ENCODE data around the gene PSEN1.

PSEN1 gene

GRCh38 chr14:73243341-73243740, 107.0 kb downstream of the PSEN1 start:
- no peak overlapping the region for H3K4me3 ChIP-seq (ENCODE audit: insufficient read depth, low read depth, low read length, poor library complexity, severe bottlenecking)
- H3K4me1 ChIP-seq (ENCODE audit: control insufficient read depth, insufficient read depth, low read length, poor library complexity, severe bottlenecking), result peaks cover 9% of the 10 kb centered on the region
- no peak overlapping the region for H3K27ac ChIP-seq (ENCODE audit: insufficient read depth, low read length, poor library complexity, severe bottlenecking)
- no peak for DNase-seq
- H3K9me3 ChIP-seq (ENCODE audit: control insufficient read depth, low read length), result no peaks in the 10 kb centered on the region
- H3K36me3 ChIP-seq (ENCODE audit: control insufficient read depth, insufficient read depth, low read length), result no peaks in the 10 kb centered on the region
- peaks cover 27% of the 10 kb centered on the region for H3K27me3 ChIP-seq (replicated peaks; ENCODE audit: control insufficient read depth, insufficient read depth, low read length, poor library complexity, severe bottlenecking)

- DNase-seq, result no peak
- H3K27me3 ChIP-seq (replicated peaks; ENCODE audit: control insufficient read depth, insufficient read depth, low read length, poor library complexity, severe bottlenecking), result peaks cover 25% of the 10 kb centered on the region
- H3K4me1 ChIP-seq (ENCODE audit: control insufficient read depth, insufficient read depth, low read length, poor library complexity, severe bottlenecking), result peaks cover 5% of the 10 kb centered on the region
- H3K4me3 ChIP-seq (ENCODE audit: insufficient read depth, low read depth, low read length, poor library complexity, severe bottlenecking), result no peak overlapping the region
- no peak overlapping the region for H3K27ac ChIP-seq (ENCODE audit: insufficient read depth, low read length, poor library complexity, severe bottlenecking)
- H3K36me3 ChIP-seq (ENCODE audit: control insufficient read depth, insufficient read depth, low read length), result no peaks in the 10 kb centered on the region
- no peaks in the 10 kb centered on the region for H3K9me3 ChIP-seq (ENCODE audit: control insufficient read depth, low read length)
Measured at GRCh38 chr14:73243748-73244147, 107.4 kb downstream of the PSEN1 start.

GRCh38 chr14:73244541-73245290, 108.4 kb downstream of the PSEN1 start:
- no peak for DNase-seq
- H3K27ac ChIP-seq (ENCODE audit: insufficient read depth, low read length, poor library complexity, severe bottlenecking), result no peak overlapping the region
- H3K4me1 ChIP-seq (ENCODE audit: control insufficient read depth, insufficient read depth, low read length, poor library complexity, severe bottlenecking), result peaks cover 5% of the 10 kb centered on the region
- H3K9me3 ChIP-seq (ENCODE audit: control insufficient read depth, low read length), result no peaks in the 10 kb centered on the region
- H3K36me3 ChIP-seq (ENCODE audit: control insufficient read depth, insufficient read depth, low read length), result no peaks in the 10 kb centered on the region
- peaks cover 25% of the 10 kb centered on the region for H3K27me3 ChIP-seq (replicated peaks; ENCODE audit: control insufficient read depth, insufficient read depth, low read length, poor library complexity, severe bottlenecking)
- no peak overlapping the region for H3K4me3 ChIP-seq (ENCODE audit: insufficient read depth, low read depth, low read length, poor library complexity, severe bottlenecking)

GRCh38 chr14:73245480-73246325, 109.4 kb downstream of the PSEN1 start:
- Histone ChIP-seq H3K9me3 (ENCODE audit: control insufficient read depth, low read length) (no peaks in the 10 kb centered on the region), H3K4me1 (ENCODE audit: control insufficient read depth, insufficient read depth, low read length, poor library complexity, severe bottlenecking) (peaks cover 5% of the 10 kb centered on the region), H3K36me3 (ENCODE audit: control insufficient read depth, insufficient read depth, low read length) (no peaks in the 10 kb centered on the region), H3K27ac (ENCODE audit: insufficient read depth, low read length, poor library complexity, severe bottlenecking) (no peak overlapping the region), H3K4me3 (ENCODE audit: insufficient read depth, low read depth, low read length, poor library complexity, severe bottlenecking) (peak overlapping the region; percentile 60), H3K27me3 (replicated peaks; ENCODE audit: control insufficient read depth, insufficient read depth, low read length, poor library complexity, severe bottlenecking) (peaks cover 21% of the 10 kb centered on the region)
- peak in 2 of 3 donors; percentile 6 to 10 for DNase-seq

DNA sequence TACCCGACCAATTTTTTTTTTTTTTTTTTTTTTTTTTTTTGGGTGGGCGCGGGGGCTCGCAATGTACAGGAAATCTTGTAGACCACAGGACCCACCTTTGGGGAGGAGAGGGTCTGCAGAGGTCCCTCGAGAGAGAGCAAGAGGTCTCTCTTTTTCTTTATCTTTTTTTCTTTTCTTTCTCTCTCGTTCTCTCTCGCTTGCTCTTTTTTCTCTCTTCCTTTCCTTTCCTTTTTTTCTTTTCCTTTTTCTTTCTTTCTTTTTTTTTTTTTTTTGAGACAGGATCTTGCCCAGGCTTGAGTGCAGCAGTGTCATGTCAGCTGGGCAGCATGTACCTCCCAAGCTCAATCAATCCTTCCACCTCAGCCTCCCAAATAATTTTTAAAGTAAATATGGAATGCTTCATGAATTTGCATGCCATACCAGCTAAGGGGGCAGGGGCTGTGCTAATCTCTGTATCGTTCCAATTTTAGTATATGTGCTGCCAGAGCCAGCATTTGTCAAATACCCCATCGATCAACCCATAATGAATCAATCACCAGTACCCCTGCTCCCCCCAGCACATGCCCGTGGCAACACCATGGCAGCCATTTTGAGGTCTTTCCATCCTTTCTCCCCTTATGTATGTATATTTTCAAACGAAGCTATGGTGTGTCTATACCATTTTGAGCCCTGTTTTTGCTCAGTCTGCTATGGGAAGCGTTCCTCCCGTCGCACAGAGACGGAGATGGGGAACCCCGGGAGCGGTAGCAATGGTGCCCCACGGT, 110.3 kb downstream of the PSEN1 start:
- DNase-seq, result no peak
- Histone ChIP-seq H3K4me1 (ENCODE audit: control insufficient read depth, insufficient read depth, low read length, poor library complexity, severe bottlenecking) (peaks cover 5% of the 10 kb centered on the region), H3K36me3 (ENCODE audit: control insufficient read depth, insufficient read depth, low read length) (no peaks in the 10 kb centered on the region), H3K27ac (ENCODE audit: insufficient read depth, low read length, poor library complexity, severe bottlenecking) (no peak overlapping the region), H3K4me3 (ENCODE audit: insufficient read depth, low read depth, low read length, poor library complexity, severe bottlenecking) (peak overlapping the region; percentile 60), H3K9me3 (ENCODE audit: control insufficient read depth, low read length) (no peaks in the 10 kb centered on the region), H3K27me3 (replicated peaks; ENCODE audit: control insufficient read depth, insufficient read depth, low read length, poor library complexity, severe bottlenecking) (peaks cover 12% of the 10 kb centered on the region)

DNA sequence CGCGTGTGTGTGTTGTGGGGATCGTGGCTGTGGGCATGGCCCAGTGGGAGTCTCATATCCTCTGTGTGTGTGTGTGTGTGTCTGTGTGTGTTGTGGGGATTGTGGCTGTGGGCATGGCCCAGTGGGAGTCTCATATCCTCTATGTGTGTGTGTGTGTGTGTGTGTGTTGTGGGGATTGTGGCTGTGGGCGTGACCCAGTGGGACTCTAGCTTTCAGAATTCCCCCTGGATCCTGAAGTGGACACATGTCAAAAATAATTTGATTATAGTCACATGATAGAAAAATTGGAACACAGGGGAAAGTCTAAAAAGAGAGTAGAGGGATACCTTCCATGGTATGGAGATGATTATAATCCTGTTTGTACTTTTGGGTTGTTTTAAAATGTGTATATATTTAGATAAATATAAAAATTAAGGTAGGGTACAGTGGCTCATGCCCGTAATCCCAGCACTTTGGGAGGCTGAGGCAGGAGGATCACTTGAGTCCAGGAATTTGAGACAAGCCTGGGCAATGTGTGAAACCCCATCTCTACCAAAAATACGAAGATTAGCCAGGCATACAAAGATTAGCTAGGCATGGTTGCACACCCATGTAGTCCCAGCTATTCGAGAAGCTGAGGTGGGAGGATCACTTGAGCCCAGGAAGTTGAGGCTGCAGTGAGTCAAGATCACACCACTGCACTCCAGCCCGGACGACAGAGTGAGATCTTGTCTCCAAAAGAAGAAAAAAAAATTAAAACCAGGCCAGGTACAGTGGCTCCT, 112.0 kb downstream of the PSEN1 start:
- H3K27ac ChIP-seq (ENCODE audit: insufficient read depth, low read length, poor library complexity, severe bottlenecking), result no peak overlapping the region
- H3K27me3 ChIP-seq (replicated peaks; ENCODE audit: control insufficient read depth, insufficient read depth, low read length, poor library complexity, severe bottlenecking), result peaks cover 10% of the 10 kb centered on the region
- no peak for DNase-seq
- no peaks in the 10 kb centered on the region for H3K9me3 ChIP-seq (ENCODE audit: control insufficient read depth, low read length)
- H3K4me1 ChIP-seq (ENCODE audit: control insufficient read depth, insufficient read depth, low read length, poor library complexity, severe bottlenecking), result peaks cover 5% of the 10 kb centered on the region
- H3K4me3 ChIP-seq (ENCODE audit: insufficient read depth, low read depth, low read length, poor library complexity, severe bottlenecking), result no peak overlapping the region
- no peaks in the 10 kb centered on the region for H3K36me3 ChIP-seq (ENCODE audit: control insufficient read depth, insufficient read depth, low read length)

DNA sequence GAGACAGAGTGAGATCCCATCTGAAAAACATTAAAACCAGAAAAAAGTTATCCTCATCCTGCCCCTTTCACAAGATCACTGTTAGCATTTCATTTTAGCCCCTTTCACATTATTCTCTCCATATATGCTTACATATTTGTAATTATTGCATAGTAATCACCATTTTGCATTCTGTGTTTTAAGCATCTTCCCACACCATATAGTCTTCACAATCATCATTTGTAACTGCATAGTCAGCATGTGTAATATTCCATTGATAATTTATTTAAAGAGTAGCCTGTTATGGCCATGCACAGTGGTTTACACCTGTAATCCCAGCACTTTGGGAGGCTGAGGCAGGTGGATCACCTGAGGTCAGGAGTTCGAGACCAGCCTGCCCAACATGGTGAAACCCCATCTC, 112.8 kb downstream of the PSEN1 start:
- Histone ChIP-seq H3K4me1 (ENCODE audit: control insufficient read depth, insufficient read depth, low read length, poor library complexity, severe bottlenecking) (peaks cover 5% of the 10 kb centered on the region), H3K4me3 (ENCODE audit: insufficient read depth, low read depth, low read length, poor library complexity, severe bottlenecking) (no peak overlapping the region), H3K9me3 (ENCODE audit: control insufficient read depth, low read length) (no peaks in the 10 kb centered on the region), H3K36me3 (ENCODE audit: control insufficient read depth, insufficient read depth, low read length) (no peaks in the 10 kb centered on the region), H3K27ac (ENCODE audit: insufficient read depth, low read length, poor library complexity, severe bottlenecking) (no peak overlapping the region), H3K27me3 (replicated peaks; ENCODE audit: control insufficient read depth, insufficient read depth, low read length, poor library complexity, severe bottlenecking) (peaks cover 10% of the 10 kb centered on the region)
- no peak for DNase-seq

- Histone ChIP-seq H3K9me3 (ENCODE audit: control insufficient read depth, low read length) (no peaks in the 10 kb centered on the region), H3K27ac (ENCODE audit: insufficient read depth, low read length, poor library complexity, severe bottlenecking) (no peak overlapping the region), H3K4me1 (ENCODE audit: control insufficient read depth, insufficient read depth, low read length, poor library complexity, severe bottlenecking) (peaks cover 5% of the 10 kb centered on the region), H3K4me3 (ENCODE audit: insufficient read depth, low read depth, low read length, poor library complexity, severe bottlenecking) (no peak overlapping the region), H3K36me3 (ENCODE audit: control insufficient read depth, insufficient read depth, low read length) (no peaks in the 10 kb centered on the region), H3K27me3 (replicated peaks; ENCODE audit: control insufficient read depth, insufficient read depth, low read length, poor library complexity, severe bottlenecking) (peaks cover 10% of the 10 kb centered on the region)
- DNase-seq, result no peak
Measured at GRCh38 chr14:73249564-73250316, 113.4 kb downstream of the PSEN1 start.

- H3K4me1 ChIP-seq (ENCODE audit: control insufficient read depth, insufficient read depth, low read length, poor library complexity, severe bottlenecking), result peaks cover 5% of the 10 kb centered on the region
- no peaks in the 10 kb centered on the region for H3K9me3 ChIP-seq (ENCODE audit: control insufficient read depth, low read length)
- H3K27me3 ChIP-seq (replicated peaks; ENCODE audit: control insufficient read depth, insufficient read depth, low read length, poor library complexity, severe bottlenecking), result peaks cover 6% of the 10 kb centered on the region
- H3K27ac ChIP-seq (ENCODE audit: insufficient read depth, low read length, poor library complexity, severe bottlenecking), result no peak overlapping the region
- no peak overlapping the region for H3K4me3 ChIP-seq (ENCODE audit: insufficient read depth, low read depth, low read length, poor library complexity, severe bottlenecking)
- H3K36me3 ChIP-seq (ENCODE audit: control insufficient read depth, insufficient read depth, low read length), result no peaks in the 10 kb centered on the region
- DNase-seq, result no peak
Measured at GRCh38 chr14:73250317-73250713, 114.0 kb downstream of the PSEN1 start.
